ENCODE measurements around the gene E2F6.

Gene E2F6

GRCh38 chr2:11498543-11499034 lies 32.6 kb upstream of the E2F6 start:
- TF ChIP-seq CTCF (IDR thresholded peaks at IDR 0.05; ENCODE audit: insufficient read depth, low read length, poor library complexity, severe bottlenecking), result no peak
- Histone ChIP-seq H3K27me3 (replicated peaks; ENCODE audit: control insufficient read depth, insufficient read depth, low read length) (no peaks in the 10 kb centered on the region), H3K4me3 (replicated peaks; ENCODE audit: low read depth, low read length) (no peak overlapping the region), H3K36me3 (ENCODE audit: control insufficient read depth, insufficient read depth, low read length) (no peaks in the 10 kb centered on the region)
- peak; percentile 78 for DNase-seq (ENCODE audit: extremely low read depth, insufficient read length)

GRCh38 chr2:11495844-11496681 lies 30.1 kb upstream of the E2F6 start:
- no peak for TF ChIP-seq CTCF (IDR thresholded peaks at IDR 0.05; ENCODE audit: insufficient read depth, low read length, poor library complexity, severe bottlenecking)
- DNase-seq (ENCODE audit: extremely low read depth, insufficient read length), result no peak
- Histone ChIP-seq H3K4me3 (replicated peaks; ENCODE audit: low read depth, low read length) (no peak overlapping the region), H3K36me3 (ENCODE audit: control insufficient read depth, insufficient read depth, low read length) (no peaks in the 10 kb centered on the region), H3K27me3 (replicated peaks; ENCODE audit: control insufficient read depth, insufficient read depth, low read length) (no peaks in the 10 kb centered on the region)

GRCh38 chr2:11494310-11494709 lies 28.3 kb upstream of the E2F6 start:
- H3K27me3 ChIP-seq (replicated peaks; ENCODE audit: control insufficient read depth, insufficient read depth, low read length), result no peaks in the 10 kb centered on the region
- no peak overlapping the region for H3K4me3 ChIP-seq (replicated peaks; ENCODE audit: low read depth, low read length)
- no peak for DNase-seq (ENCODE audit: extremely low read depth, insufficient read length)
- TF ChIP-seq CTCF (IDR thresholded peaks at IDR 0.05; ENCODE audit: insufficient read depth, low read length, poor library complexity, severe bottlenecking), result no peak
- no peaks in the 10 kb centered on the region for H3K36me3 ChIP-seq (ENCODE audit: control insufficient read depth, insufficient read depth, low read length)

- no peak for DNase-seq (ENCODE audit: extremely low read depth, insufficient read length)
- Histone ChIP-seq H3K36me3 (ENCODE audit: control insufficient read depth, insufficient read depth, low read length) (no peaks in the 10 kb centered on the region), H3K4me3 (replicated peaks; ENCODE audit: low read depth, low read length) (no peak overlapping the region), H3K27me3 (replicated peaks; ENCODE audit: control insufficient read depth, insufficient read depth, low read length) (no peaks in the 10 kb centered on the region)
- TF ChIP-seq CTCF (IDR thresholded peaks at IDR 0.05; ENCODE audit: insufficient read depth, low read length, poor library complexity, severe bottlenecking), result no peak
These were observed 27.3 kb upstream of the E2F6 start for GRCh38 chr2:11493282-11493681.

- Histone ChIP-seq H3K4me3 (replicated peaks; ENCODE audit: low read depth, low read length) (no peak overlapping the region), H3K36me3 (ENCODE audit: control insufficient read depth, insufficient read depth, low read length) (no peaks in the 10 kb centered on the region), H3K27me3 (replicated peaks; ENCODE audit: control insufficient read depth, insufficient read depth, low read length) (no peaks in the 10 kb centered on the region)
- TF ChIP-seq CTCF (IDR thresholded peaks at IDR 0.05; ENCODE audit: insufficient read depth, low read length, poor library complexity, severe bottlenecking), result no peak
- no peak for DNase-seq (ENCODE audit: extremely low read depth, insufficient read length)
These were observed 26.8 kb upstream of the E2F6 start for GRCh38 chr2:11492720-11493119.

Measured in GM06990 (cell line).